GM12891 (cell line): ENCODE measurements around the gene SH2D4B.

Experiments
- PAX5 ChIP-seq: IDR thresholded peaks from 2 replicates; pipeline ENCODE4 v1.6.1; 2011; ENCODE audit warnings: low read length, moderate library complexity, mild to moderate bottlenecking; ENCODE audit not compliant: insufficient read depth, severe bottlenecking
- POLR2A ChIP-seq: IDR thresholded peaks from 2 replicates; pipeline ENCODE4 v1.6.1; 2011; ENCODE audit warnings: low read depth, low read length, control low read depth
- POLR2AphosphoS5 ChIP-seq: IDR thresholded peaks from 2 replicates; pipeline ENCODE4 v1.6.1; 2011; ENCODE audit warnings: low read depth, low read length, control low read depth
- POU2F2 ChIP-seq: IDR thresholded peaks from 2 replicates; pipeline ENCODE4 v1.6.1; 2011; ENCODE audit warnings: low read depth, mild to moderate bottlenecking, control low read depth, low read length, moderate library complexity

- no peak for TF ChIP-seq POLR2A
- no peak for TF ChIP-seq POLR2AphosphoS5
- no peak for TF ChIP-seq POU2F2
- TF ChIP-seq PAX5, result no peak
Measured at GRCh38 chr10:80518807-80519360, 18.8 kb upstream of the SH2D4B start.
